HG03354 (cell line): ENCODE measurements around the gene HESX1.

Source experiments
- ATAC-seq: cut with Tn5 transposase; IDR thresholded peaks from one replicate; pipeline ENCODE4 v1.9.1; 2021; ENCODE audit warnings: mild to moderate bottlenecking; ENCODE audit not compliant: unreplicated experiment, poor library complexity, severe bottlenecking

The HESX1 gene

DNA sequence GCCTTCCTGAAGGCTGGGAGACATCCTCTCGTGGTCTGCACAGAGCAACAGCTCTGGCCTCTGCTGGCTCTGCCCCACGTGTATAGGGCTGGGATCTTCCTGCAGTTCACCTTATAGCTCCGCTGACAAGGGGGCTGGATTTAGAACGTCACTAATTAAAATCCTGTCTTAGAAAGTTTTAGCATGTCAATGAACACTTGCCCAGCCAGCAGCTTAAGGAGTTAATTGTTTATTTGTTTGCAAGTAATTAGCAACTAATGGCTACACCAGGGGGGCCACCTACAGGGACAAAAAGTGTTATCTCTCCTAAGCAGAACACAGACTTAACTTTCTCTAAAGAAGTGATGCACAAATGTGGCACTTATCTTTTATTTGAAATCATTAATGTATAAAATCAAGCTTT lies at the start of gene HESX1:
HESX1 (minus strand) TSS at position 84 of the 403 bp plus-strand sequence; CDS start at position 24, 60 bp downstream.
- ATAC-seq, result no peak

DNA sequence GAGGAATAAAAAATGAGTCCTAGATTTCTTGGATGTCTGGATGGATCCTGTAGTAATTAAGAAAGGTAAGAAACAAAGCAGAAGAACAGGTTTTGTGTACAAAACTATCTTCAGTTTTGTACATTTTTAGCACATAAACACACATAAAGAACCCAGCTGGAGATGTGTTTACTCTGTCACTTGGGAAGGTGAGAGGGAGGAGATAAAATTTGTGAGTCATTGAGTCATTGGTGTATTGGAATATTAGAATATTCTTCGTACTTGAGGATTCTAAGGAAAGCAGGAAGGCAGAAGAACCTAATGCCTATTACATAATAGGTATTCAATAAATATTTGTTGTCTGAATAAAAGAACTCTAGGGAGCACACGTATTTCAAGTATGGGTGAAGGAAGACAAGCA lies 45.2 kb upstream of the HESX1 start:
- ATAC-seq, result no peak

DNA sequence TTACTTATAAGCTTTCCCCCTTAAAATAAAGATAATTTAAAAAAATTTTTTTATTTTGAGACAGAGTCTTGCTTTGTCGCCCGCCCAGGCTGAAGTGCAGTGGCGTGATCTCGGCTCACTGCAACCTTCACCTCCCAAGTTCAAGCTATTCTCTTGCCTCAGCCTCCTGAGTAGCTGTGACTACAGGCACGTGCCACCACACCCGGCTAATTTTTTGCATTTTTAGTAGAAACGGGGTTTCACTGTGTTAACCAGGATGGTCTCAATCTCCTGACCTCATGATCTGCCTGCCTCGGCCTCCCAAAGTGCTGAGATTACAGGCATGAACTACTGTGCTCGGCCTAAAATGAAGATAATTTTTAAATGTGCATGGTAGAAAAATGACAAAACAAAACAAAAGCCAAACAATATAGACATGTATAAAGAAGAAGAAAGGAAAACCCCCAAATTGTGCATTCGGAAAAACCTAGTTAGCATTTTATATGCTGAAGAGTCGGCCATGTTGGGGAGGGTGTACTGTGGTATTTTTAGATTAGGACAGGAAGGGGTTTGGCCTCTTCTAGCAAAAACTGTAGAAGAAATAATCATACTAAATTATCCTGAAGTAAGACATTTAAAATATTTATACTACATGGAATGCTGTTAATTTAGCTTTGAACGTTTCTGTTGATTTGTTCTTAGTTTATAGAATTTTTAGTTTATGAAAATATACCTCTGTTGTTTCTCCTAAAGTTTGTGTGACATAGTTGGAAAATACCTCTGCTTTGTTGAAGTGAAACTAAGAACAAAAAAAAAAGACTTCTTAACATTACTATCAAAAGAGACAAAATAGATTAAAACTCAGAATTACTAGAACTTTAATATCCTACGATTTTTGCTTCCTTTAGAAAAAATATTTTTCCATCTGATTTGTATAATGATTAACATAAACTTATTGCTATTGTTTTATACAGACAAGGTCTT lies 35.1 kb upstream of the HESX1 start:
- no peak for ATAC-seq

DNA sequence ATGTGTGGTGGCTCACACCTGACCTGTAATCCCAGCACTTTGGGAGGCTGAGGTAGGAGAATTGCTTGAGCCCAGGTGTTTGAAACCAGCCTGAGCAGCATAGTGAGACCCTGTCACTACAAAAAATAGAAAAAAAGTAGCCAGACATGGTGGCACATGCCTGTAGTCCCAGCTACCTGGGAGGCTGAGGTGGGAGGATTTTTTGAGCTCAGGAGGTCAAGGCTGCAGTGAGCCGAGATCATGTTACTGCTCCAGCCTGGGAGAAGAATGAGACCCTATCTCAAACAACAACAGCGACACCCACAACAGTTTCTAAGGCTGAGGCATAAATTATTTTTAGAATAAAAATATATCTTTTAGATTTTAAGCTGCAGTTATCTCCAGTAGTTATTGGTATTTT lies 34.0 kb upstream of the HESX1 start:
- no peak for ATAC-seq

DNA sequence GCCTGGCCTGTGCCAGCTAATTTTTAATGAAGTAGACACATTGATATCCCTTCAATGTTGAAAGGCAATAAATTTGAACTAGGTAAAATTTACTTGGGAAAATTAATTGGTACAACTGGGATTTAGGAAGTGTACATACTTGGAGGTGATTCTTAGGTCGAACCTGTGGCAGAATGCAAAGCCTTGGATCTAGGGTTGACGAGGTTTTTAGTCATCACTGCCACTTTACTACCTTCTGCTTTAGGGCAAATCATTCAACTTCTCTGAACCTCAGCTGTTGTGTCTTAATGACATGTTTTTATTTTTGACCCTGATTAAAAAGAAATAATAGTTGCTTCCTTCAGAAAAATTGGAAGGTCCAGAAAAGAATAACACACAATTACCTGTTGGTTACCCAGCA lies 30.2 kb upstream of the HESX1 start:
- ATAC-seq, result no peak

DNA sequence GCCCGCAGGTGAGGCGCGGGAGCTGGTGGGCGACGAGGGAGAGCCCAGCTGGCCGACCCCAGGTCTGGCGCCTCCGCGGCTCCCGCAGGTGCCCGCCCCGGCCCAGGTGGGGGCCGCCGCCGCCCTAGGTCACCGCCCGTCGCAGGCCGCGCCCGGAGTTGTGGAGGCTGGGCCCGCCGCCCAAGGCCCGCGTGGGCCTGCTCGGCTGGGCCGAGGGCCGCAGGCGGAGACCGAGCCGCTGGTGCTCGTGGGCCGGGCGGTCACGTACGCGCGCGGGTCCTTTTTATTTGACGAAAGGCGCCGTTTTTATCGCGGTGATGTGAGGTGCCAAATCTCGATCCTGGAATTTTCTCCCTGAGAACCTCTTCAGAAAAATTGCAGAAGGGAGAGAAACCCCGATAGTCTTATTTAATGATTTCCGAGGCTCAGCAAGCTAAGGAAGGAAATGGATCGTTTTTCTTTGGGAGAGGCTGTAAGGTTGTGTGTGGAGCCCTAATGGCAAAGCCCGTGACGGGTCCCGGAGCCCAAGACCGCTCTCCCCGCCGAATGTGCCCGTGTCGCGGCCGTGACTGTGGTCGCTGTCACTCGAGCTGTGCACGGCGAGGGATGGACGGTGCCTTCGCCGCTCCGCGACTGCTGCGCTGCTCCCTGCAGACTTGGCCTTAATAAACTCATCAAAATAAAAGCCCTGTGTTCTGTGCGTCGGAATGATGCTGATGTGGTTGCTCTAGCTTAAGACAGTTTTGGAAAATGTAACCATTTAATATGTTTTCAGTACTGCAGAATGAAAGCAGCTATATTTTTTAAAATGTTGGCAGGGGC lies 28.4 kb upstream of the HESX1 start:
- ATAC-seq, result peak; percentile 50

DNA sequence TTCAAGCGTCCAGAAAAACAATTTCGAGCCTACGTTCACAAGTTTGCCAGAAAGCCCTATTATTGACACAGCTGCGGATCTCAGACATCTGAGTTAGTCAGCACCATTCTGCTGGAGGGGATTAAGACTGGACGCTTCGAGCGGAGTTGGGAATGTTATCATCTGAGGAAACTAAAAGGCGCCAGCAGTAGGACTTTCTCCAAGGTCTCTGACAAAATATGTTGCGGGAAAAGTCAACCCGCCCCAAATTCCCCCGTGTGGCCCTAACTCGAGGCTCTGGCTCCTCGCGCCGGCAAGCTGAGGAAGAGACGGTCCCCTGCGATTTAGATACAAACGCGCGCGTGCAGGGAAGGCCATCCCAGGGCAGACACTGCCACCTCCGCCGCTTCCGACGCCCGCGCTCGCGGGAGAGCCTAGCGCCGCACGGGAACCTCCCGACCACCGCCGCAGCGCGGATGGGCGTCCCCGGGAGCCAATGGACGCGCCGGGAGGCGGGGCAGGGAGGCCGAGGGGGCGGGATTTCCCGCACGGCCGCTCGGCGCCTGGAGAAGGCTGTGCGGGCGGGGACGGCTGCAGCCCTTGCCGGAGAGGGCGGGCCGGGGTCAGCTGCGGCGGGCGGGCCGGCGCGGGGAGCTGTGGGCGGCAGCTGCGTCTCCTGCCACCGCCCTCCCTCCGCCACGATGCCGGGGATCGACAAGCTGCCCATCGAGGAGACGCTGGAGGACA lies 27.6 kb upstream of the HESX1 start, which contains the start of gene APPL1:
APPL1 (plus strand) TSS at position 526 of the 726 bp plus-strand sequence; CDS start at position 681, 155 bp downstream.
- ATAC-seq, result peak; percentile 90

DNA sequence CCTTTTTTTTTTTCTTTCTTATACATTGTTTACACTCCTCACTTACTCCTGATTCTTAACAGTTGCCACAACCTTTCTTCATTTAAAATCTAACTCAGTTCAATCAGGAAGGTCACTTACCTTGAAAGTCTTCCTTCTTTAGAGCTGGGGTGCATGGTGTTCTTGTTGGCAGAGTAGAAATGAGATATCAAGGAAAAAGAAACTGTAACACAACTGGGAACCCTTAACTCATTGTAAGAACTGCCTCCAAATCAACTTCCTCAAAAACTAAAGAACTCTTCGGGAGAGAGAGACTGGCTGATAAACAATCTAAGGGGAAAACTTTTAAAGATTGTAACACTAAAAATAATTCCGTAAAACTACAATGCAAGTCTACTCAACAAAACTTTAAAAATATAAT lies 26.4 kb upstream of the HESX1 start:
- ATAC-seq, result no peak

DNA sequence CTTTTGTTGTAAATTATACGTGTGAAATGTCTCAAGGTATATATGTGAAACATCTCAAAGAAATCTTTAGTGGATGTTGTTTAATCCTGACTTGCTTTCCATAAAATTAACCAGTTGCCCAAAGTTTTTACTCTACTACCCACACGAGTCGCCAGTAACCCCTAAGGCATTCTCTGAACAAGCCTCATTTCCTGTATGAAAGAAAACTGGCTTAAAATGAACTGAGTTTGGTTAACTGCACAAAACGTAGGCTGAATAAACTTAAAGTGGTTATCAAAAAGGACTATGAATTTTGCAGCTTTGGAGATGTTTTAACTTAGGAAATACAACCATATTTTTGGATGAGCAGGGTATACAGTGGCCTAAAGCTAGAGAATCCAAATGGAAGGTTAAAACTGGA lies 25.1 kb upstream of the HESX1 start:
- ATAC-seq, result no peak

DNA sequence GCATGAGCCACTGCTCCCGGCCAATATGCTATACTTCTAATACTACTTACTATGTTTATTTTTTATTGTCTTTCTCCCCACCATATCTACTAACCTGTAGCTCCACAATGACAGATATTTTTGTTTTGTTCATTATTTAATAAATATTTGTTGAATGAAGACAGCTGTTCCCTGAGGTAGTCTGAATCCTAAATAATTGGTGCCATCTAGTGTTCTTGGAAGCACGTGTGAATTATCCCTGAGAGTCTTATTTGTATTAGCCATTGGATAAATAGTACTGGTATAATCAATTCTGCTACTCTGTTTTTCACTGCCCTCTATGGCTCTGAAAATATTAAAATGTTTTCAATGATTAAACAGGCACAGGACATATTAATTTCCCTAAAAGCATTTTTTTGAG lies 22.1 kb upstream of the HESX1 start:
- no peak for ATAC-seq

DNA sequence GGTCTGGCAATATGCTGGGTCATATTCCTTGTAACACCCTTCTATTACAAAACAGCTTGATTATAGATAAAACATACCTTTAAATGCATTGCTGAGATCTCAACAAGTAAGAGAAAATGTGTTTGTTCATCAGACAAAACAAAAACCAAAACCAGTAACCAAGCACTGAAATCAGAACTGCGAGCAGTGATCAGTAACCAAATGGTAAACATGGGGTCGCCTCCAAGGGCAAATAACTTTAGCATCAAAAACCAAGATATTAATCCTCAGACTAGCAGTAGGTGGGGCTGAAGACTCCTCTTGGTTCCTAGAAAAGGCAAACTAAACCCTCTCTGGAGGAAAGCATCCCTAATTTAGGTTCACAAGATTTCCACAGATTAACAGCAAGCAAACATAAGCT lies 6.6 kb upstream of the HESX1 start:
- peak; percentile 47 for ATAC-seq

DNA sequence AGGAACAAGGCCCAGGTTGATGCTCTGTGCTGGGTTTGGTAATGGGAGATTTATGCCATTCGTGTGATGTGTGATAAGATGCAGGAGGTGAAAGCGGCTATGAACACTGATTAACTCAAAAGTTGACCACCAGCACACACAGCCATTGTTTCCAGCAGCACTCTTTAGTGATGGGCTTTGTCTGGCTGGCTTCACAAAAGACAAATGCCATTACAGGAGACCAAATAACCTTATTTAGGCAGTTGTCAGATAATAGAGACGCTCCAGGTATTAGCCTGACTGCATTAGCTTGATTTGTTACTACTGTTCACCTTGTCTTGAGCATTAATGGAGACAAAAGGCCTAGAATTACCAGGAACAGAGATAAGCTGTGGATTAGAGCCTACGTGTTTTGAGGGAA lies 5.1 kb downstream of the HESX1 start:
- no peak for ATAC-seq

DNA sequence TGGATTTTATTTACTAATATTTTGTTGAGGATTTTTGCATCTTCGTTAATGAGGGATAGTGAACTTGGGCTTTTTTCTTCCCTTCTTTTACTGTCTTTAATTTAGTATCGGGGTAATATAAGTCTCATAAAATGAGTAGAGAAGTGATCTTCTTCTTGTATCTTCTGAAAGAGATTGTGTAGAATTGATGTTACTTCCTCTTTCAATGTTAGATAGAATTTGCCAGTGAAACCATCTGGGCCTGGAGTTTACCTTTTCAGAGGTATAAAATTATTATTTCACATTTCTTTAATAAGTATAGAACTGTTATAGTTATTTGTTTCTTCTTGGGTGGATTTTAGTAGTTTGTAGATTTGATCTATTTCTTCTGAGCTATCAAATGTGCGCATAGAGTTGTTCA lies 7.8 kb downstream of the HESX1 start:
- ATAC-seq, result no peak

DNA sequence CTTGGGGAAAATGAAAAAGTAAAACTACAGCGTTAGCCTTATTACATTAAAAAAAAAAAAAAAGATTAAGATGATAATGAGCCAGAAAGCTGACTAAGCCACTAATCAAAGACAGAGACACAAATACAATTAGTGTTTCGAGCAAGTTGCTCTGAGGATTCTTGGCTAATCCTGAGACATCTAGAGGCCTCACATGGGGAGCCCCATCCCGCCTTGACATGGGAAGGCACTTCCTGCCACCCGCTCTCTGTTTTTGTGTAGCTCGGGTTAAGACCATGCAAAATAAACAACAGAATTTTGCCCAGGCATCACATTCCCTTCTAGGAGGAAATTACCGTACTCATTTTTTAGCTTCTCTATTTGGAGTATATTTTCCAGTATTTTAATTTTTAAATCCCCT lies 15.3 kb downstream of the HESX1 start:
- ATAC-seq, result no peak

DNA sequence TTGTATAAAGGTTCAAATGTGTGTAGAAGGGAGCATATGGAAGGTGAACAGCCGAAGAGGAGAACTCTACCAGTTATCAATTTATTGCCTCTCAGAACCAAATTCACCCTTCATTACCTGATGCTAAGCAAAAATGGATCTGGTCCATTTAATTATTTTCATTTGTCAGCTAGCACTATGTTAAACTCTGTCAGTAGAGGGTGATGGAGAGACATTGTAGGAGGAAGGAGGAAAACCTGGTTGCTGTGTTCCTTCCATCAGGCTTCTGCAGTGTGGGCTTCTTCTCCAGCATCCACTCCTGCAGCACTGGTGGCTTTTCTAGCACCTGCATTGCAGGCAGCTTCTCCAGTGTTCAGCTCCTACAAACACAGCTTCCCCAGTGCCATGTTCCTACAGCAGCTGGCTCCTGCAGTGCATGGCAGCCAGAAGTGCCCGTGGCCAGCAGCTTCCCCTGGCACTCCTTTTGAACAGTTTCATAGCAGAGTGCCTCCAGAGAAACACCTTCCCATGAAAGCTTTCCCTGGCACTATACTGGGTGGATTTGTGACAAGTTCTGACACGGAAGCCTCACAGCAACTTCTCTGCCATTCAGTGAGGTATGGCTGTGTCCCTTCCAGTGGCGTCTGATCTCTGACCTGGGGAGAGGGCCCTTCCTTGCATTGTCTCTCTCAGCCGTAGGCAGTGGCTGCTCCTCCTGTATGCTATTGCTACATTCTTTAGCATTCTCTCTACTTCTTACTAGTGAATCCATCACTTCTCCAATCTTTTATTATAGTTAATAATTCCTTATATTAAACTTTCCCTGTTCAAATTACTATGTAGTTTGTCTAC lies 20.0 kb downstream of the HESX1 start:
- no peak for ATAC-seq

DNA sequence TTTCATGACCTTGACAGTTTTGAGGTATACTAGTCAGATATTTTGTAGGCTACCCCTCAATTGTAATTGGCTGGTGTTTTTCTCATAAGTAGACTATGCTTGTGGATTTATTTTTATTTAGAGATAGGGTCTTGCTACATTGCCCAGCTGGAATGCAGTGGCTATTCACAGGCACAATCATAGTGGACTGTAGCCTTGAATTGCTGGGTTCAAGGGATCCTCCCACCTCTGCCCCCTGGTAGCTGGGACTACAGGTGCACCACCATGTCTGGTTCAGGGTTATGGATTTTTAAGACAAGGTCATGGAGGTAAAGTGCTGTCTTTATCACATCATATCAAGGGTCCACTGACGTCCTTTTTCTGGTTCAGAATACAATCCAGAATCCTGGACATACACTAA lies 23.7 kb downstream of the HESX1 start:
- no peak for ATAC-seq

DNA sequence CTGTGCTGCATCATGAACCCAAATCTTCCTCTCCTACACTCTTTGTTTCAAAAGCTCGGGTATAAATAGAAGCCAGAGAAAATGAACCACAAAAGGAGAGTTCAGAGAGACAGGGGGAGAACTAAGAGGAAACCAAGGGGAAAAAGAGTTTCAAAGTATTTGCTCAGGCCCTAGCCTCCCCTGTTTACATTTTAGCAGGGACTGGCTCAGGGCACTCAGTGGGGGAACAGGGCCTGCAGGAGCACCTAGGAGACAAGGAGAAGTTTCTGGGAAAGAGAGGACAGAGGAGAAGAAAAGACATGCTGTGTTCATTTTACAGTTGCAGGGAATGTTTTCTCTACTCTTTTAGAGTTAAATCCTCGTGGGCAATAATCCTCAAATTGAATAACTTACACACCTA lies 26.1 kb downstream of the HESX1 start:
- no peak for ATAC-seq

DNA sequence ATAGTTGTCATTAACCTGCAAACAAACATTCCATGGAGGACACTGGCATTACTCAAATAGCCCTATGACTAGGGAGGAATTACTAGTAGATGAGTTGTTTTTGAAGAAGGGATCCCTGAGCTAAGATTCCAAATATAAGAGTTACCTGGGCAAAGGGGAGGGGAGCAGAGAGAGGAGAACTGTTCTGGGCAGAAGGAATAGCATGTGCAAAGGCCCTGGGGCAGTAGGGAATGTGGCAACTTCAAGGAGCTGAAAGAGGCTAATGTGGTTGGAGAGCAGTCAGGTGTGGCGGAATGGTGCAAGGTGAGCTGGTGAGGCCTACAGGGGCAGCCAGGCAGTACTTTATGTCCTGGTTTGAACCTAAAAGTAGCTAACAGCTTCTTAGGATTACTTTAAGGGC lies 28.8 kb downstream of the HESX1 start:
- ATAC-seq, result no peak
